GM21576 (cell line): ENCODE results near the gene AMIGO2.

Experiments used
- ATAC-seq: cut with Tn5 transposase; IDR thresholded peaks from one replicate; pipeline ENCODE4 v1.9.1; 2021; ENCODE audit warnings: mild to moderate bottlenecking, moderate library complexity; ENCODE audit not compliant: unreplicated experiment

The AMIGO2 gene

GRCh38 chr12:47038270-47038748 is 41.5 kb downstream of the AMIGO2 start:
- ATAC-seq = no peak

- no peak for ATAC-seq
These were observed 44.3 kb downstream of the AMIGO2 start for GRCh38 chr12:47035484-47035883.

- ATAC-seq = no peak
These were observed 45.1 kb downstream of the AMIGO2 start for GRCh38 chr12:47034661-47035060.

GRCh38 chr12:47033789-47034555 is 45.8 kb downstream of the AMIGO2 start:
- no peak for ATAC-seq

- ATAC-seq = no peak
These were observed 46.7 kb downstream of the AMIGO2 start for GRCh38 chr12:47033081-47033480.

- no peak for ATAC-seq
These were observed 47.1 kb downstream of the AMIGO2 start for GRCh38 chr12:47032644-47033043.

GRCh38 chr12:47029903-47030302 is 49.9 kb downstream of the AMIGO2 start:
- ATAC-seq = no peak

GRCh38 chr12:47028981-47029708 is 50.6 kb downstream of the AMIGO2 start:
- ATAC-seq = no peak

- no peak for ATAC-seq
These were observed 51.6 kb downstream of the AMIGO2 start for GRCh38 chr12:47028186-47028585.
